ENCODE measurements around the gene HP. TPM values are rescaled to one million over a fixed set of nuclear protein-coding genes. Genes with fewer than 3 reads are reported as not detected.

The HP gene
- total and polyA plus RNA-seq, 2 of the 13 experiments (the other 11 are each of a cell fraction or from before 2014, with no cell fraction given): 387 to 524 TPM

DNA sequence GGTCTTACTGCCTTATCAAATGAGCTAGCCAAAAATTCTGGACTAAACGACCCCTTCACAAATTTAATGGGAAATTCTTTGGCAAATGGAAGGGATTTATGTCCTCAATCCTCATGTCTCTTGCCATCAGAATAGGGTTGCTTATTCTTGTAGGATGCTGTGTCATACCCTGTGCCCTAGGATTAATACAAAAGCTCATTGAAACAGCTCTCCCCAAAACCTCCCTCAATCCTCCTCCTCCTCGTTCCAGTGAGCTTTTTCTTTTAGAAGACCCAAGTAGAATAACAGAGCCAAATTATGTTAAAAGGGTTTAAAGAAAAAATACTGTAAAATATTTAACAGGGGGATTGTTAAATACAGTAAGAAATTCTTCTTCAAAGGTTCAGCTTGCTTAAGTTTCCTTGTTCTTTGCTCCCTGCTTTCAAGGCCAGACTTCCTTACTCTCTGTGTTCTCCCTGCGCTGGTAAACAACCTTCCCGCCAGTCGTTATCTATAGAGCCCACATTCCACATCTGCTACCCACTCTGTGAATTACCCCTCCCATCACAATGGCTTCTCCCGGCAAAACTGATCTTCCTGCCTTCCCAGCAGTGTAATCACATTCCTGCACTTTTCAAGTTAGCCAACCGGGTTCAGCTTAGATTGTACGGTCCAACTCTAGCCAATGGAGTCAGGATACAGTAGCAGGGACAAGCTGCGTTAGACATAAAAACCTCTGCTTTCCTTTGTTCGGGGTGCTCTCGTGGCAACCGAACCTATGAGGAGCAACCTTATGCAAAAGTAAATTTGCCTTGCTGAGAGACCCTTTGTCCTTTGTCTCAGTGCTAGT lies 18.4 kb downstream of the HP start (continued):
- TF ChIP-seq ZFP1 (CRISPR knock-in tag; IDR thresholded peaks at IDR 0.05) (peak; percentile 64; the same call in 1 of the 2 replicates), ZNF781 (CRISPR knock-in tag; IDR thresholded peaks at IDR 0.05; ENCODE audit: borderline replicate concordance, not compliant biosample characterization) (no peak), KLF11 (CRISPR knock-in tag; IDR thresholded peaks at IDR 0.05) (0 out of 2 replicates have a peak, but pooled peaks have one; percentile 39), SOX13 (IDR thresholded peaks at IDR 0.05) (peak; percentile 31; the same call in 1 of the 2 replicates), SOX13 (CRISPR knock-in tag; conservative IDR thresholded peaks at IDR 0.05 in 1 of 2, IDR thresholded peaks at IDR 0.05 in 1 of 2) (peak in 1 of 2 experiments; percentile 81; a peak in 2 of 4 replicates), MBD4 (IDR thresholded peaks at IDR 0.05; ENCODE audit: borderline replicate concordance, low read length) (no peak), ZNF670 (CRISPR knock-in tag; IDR thresholded peaks at IDR 0.05; ENCODE audit: borderline replicate concordance) (no peak), RFXAP (CRISPR knock-in tag; IDR thresholded peaks at IDR 0.05; ENCODE audit: borderline replicate concordance) (peak; percentile 85; the same call in 1 of the 2 replicates), TOE1 (CRISPR knock-in tag; IDR thresholded peaks at IDR 0.05) (peak; percentile 72; the same call in 1 of the 2 replicates), ISX (CRISPR knock-in tag; conservative IDR thresholded peaks at IDR 0.05) (no peak), XRCC5 (optimal IDR thresholded peaks at IDR 0.05; ENCODE audit: low read length) (no peak), THAP11 (CRISPR knock-in tag; IDR thresholded peaks at IDR 0.05) (peak; percentile 66), PLRG1 (conservative IDR thresholded peaks at IDR 0.05) (no peak), AGO2 (optimal IDR thresholded peaks at IDR 0.05; ENCODE audit: low read depth, low read length) (no peak), ZFYVE20 (CRISPR knock-in tag; IDR thresholded peaks at IDR 0.05; ENCODE audit: borderline replicate concordance, low read depth) (no peak), SETDB1 (CRISPR knock-in tag; IDR thresholded peaks at IDR 0.05; ENCODE audit: borderline replicate concordance) (no peak), HOXD1 (CRISPR knock-in tag; IDR thresholded peaks at IDR 0.05) (peak; percentile 53; the same call in 1 of the 2 replicates), ZZZ3 (CRISPR knock-in tag; IDR thresholded peaks at IDR 0.05; ENCODE audit: borderline replicate concordance) (no peak)
- TF ChIP-seq, protein P1, sequence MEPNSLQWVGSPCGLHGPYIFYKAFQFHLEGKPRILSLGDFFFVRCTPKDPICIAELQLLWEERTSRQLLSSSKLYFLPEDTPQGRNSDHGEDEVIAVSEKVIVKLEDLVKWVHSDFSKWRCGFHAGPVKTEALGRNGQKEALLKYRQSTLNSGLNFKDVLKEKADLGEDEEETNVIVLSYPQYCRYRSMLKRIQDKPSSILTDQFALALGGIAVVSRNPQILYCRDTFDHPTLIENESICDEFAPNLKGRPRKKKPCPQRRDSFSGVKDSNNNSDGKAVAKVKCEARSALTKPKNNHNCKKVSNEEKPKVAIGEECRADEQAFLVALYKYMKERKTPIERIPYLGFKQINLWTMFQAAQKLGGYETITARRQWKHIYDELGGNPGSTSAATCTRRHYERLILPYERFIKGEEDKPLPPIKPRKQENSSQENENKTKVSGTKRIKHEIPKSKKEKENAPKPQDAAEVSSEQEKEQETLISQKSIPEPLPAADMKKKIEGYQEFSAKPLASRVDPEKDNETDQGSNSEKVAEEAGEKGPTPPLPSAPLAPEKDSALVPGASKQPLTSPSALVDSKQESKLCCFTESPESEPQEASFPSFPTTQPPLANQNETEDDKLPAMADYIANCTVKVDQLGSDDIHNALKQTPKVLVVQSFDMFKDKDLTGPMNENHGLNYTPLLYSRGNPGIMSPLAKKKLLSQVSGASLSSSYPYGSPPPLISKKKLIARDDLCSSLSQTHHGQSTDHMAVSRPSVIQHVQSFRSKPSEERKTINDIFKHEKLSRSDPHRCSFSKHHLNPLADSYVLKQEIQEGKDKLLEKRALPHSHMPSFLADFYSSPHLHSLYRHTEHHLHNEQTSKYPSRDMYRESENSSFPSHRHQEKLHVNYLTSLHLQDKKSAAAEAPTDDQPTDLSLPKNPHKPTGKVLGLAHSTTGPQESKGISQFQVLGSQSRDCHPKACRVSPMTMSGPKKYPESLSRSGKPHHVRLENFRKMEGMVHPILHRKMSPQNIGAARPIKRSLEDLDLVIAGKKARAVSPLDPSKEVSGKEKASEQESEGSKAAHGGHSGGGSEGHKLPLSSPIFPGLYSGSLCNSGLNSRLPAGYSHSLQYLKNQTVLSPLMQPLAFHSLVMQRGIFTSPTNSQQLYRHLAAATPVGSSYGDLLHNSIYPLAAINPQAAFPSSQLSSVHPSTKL (CRISPR knock-in tag; IDR thresholded peaks at IDR 0.05): peak; percentile 91
- TF ChIP-seq, protein P2, sequence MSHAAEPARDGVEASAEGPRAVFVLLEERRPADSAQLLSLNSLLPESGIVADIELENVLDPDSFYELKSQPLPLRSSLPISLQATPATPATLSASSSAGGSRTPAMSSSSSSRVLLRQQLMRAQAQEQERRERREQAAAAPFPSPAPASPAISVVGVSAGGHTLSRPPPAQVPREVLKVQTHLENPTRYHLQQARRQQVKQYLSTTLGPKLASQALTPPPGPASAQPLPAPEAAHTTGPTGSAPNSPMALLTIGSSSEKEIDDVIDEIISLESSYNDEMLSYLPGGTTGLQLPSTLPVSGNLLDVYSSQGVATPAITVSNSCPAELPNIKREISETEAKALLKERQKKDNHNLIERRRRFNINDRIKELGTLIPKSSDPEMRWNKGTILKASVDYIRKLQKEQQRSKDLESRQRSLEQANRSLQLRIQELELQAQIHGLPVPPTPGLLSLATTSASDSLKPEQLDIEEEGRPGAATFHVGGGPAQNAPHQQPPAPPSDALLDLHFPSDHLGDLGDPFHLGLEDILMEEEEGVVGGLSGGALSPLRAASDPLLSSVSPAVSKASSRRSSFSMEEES (CRISPR knock-in tag; IDR thresholded peaks at IDR 0.05): 0 out of 2 replicates have a peak, but pooled peaks have one; percentile 29
- TF ChIP-seq, protein P3, sequence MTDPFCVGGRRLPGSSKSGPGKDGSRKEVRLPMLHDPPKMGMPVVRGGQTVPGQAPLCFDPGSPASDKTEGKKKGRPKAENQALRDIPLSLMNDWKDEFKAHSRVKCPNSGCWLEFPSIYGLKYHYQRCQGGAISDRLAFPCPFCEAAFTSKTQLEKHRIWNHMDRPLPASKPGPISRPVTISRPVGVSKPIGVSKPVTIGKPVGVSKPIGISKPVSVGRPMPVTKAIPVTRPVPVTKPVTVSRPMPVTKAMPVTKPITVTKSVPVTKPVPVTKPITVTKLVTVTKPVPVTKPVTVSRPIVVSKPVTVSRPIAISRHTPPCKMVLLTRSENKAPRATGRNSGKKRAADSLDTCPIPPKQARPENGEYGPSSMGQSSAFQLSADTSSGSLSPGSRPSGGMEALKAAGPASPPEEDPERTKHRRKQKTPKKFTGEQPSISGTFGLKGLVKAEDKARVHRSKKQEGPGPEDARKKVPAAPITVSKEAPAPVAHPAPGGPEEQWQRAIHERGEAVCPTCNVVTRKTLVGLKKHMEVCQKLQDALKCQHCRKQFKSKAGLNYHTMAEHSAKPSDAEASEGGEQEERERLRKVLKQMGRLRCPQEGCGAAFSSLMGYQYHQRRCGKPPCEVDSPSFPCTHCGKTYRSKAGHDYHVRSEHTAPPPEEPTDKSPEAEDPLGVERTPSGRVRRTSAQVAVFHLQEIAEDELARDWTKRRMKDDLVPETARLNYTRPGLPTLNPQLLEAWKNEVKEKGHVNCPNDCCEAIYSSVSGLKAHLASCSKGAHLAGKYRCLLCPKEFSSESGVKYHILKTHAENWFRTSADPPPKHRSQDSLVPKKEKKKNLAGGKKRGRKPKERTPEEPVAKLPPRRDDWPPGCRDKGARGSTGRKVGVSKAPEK (CRISPR knock-in tag; IDR thresholded peaks at IDR 0.05; ENCODE audit: borderline replicate concordance): no peak

Measured in HepG2 (cell line).